Stimulated activated CD8-positive, alpha-beta memory T cell treated with anti-CD3 and anti-CD28 coated beads, Interleukin-12 subunit alpha, Interleukin-12 subunit beta, amount 100 ng/mL, for 1 hour (primary cell): ENCODE data around the gene NIPBL.
"Not testable (repeated sequence)": the region's sequence is repeated elsewhere in the genome, so short reads cannot be mapped to it uniquely, and the experiment has no call there.

Source experiments
- DNase-seq: peaks from one replicate; pipeline ENCODE4 v3.0.0-alpha.2; 2020; ENCODE audit warnings: low read depth

The NIPBL gene

GRCh38 chr5:37028910-37029309 lies 152.3 kb downstream of the NIPBL start:
- no peak for DNase-seq

GRCh38 chr5:37029436-37029835 lies 152.9 kb downstream of the NIPBL start:
- no peak for DNase-seq

- DNase-seq, result no peak
Observed at GRCh38 chr5:37034955-37035354, 158.4 kb downstream of the NIPBL start.

GRCh38 chr5:37037840-37038239 lies 161.3 kb downstream of the NIPBL start:
- no peak for DNase-seq

GRCh38 chr5:37039824-37040223 lies 163.3 kb downstream of the NIPBL start:
- no peak for DNase-seq

GRCh38 chr5:37043693-37044092 lies 167.1 kb downstream of the NIPBL start:
- DNase-seq, result no peak

GRCh38 chr5:37044120-37044519 lies 167.6 kb downstream of the NIPBL start:
- no peak for DNase-seq

GRCh38 chr5:37045703-37046102 lies 169.1 kb downstream of the NIPBL start:
- DNase-seq, result no peak

- no peak for DNase-seq
Observed at GRCh38 chr5:37047947-37048346, 171.4 kb downstream of the NIPBL start.

- DNase-seq, result no peak
Observed at GRCh38 chr5:37054391-37054790, 177.8 kb downstream of the NIPBL start.

- DNase-seq, result no peak
Observed at GRCh38 chr5:37055383-37055990, 178.9 kb downstream of the NIPBL start.

- DNase-seq, result no peak
Observed at GRCh38 chr5:37056762-37057161, 180.2 kb downstream of the NIPBL start.

- DNase-seq, result no peak
Observed at GRCh38 chr5:37060030-37060429, 183.5 kb downstream of the NIPBL start.

- DNase-seq, result no peak
Observed at GRCh38 chr5:37063739-37064138, 187.2 kb downstream of the NIPBL start.

GRCh38 chr5:37064442-37064841 lies 187.9 kb downstream of the NIPBL start:
- no peak for DNase-seq

GRCh38 chr5:37071487-37071886 lies 194.9 kb downstream of the NIPBL start:
- DNase-seq, result no peak

GRCh38 chr5:37071901-37072581 lies 195.5 kb downstream of the NIPBL start:
- no peak for DNase-seq

GRCh38 chr5:37075399-37075950 lies 198.9 kb downstream of the NIPBL start:
- DNase-seq, result no peak

- no peak for DNase-seq
Observed at GRCh38 chr5:37077146-37077545, 200.6 kb downstream of the NIPBL start.

GRCh38 chr5:37080697-37081096 lies 204.1 kb downstream of the NIPBL start:
- DNase-seq, result no peak

- DNase-seq, result not testable (repeated sequence)
Observed at GRCh38 chr5:37082977-37083376, 206.4 kb downstream of the NIPBL start.

- DNase-seq, result not testable (repeated sequence)
Observed at GRCh38 chr5:37086026-37086425, 209.5 kb downstream of the NIPBL start.

- no peak for DNase-seq
Observed at GRCh38 chr5:37086466-37087173, 210.1 kb downstream of the NIPBL start.
